Measurements from ENCODE around the gene TRIM10.
A peak's percentile ranks its signal among the peaks of the same experiment; 100 is the strongest.

Gene TRIM10

GRCh38 chr6:30135757-30136156, 25.3 kb downstream of the TRIM10 start, which contains the start of gene TRIM40:
TSS of gene TRIM40 (plus strand) at chr6:30136140. CDS start at chr6:30137037, 897 bp downstream.
- Histone ChIP-seq H3K4me2 (ENCODE audit: low read depth, low read length, poor library complexity, severe bottlenecking) (peak within 1 kb of the TSS; percentile 35), H2AFZ (ENCODE audit: low read length) (no peak within 1 kb of the TSS), H3K36me3 (ENCODE audit: insufficient read depth, low read length) (no peaks in the 10 kb centered on the region), H3F3A (ENCODE audit: low read depth) (no peaks in the 10 kb centered on the region), H3K27me3 (ENCODE audit: insufficient read depth, low read length, poor library complexity, severe bottlenecking) (no peaks in the 10 kb centered on the region), H3K9me3 (ENCODE audit: insufficient read depth, low read depth, low read length) (no peaks in the 10 kb centered on the region), H3K9me2 (replicated peaks; ENCODE audit: low read depth, low read length) (no peaks in the 10 kb centered on the region), H3K9ac (ENCODE audit: low read depth, low read length, poor library complexity, severe bottlenecking) (no peak within 1 kb of the TSS), H3K4me3 (ENCODE audit: low read length, poor library complexity, severe bottlenecking) (no peak within 1 kb of the TSS), H3K79me2 (ENCODE audit: insufficient read depth, low read length) (no peaks in the 10 kb centered on the region), H4K20me1 (ENCODE audit: insufficient read depth, low read length, poor library complexity, severe bottlenecking) (no peaks in the 10 kb centered on the region), H3K4me1 (ENCODE audit: insufficient read depth, low read length, poor library complexity, severe bottlenecking) (peaks cover 19% of the 10 kb centered on the region)
- TF ChIP-seq CTCF (conservative IDR thresholded peaks at IDR 0.05; ENCODE audit: low read length) = no peak
- TF ChIP-seq EZH2phosphoT487 (IDR thresholded peaks at IDR 0.05; ENCODE audit: borderline replicate concordance) = no peak

GRCh38 chr6:30135147-30135546, 25.9 kb downstream of the TRIM10 start:
- no peak overlapping the region for H2AFZ ChIP-seq (ENCODE audit: low read length)
- H3K9me2 ChIP-seq (replicated peaks; ENCODE audit: low read depth, low read length) = no peaks in the 10 kb centered on the region
- H3K79me2 ChIP-seq (ENCODE audit: insufficient read depth, low read length) = no peaks in the 10 kb centered on the region
- H3F3A ChIP-seq (ENCODE audit: low read depth) = no peaks in the 10 kb centered on the region
- H3K36me3 ChIP-seq (ENCODE audit: insufficient read depth, low read length) = no peaks in the 10 kb centered on the region
- H3K9ac ChIP-seq (ENCODE audit: low read depth, low read length, poor library complexity, severe bottlenecking) = no peak overlapping the region
- H3K4me2 ChIP-seq (ENCODE audit: low read depth, low read length, poor library complexity, severe bottlenecking) = no peak overlapping the region
- no peak overlapping the region for H3K4me3 ChIP-seq (ENCODE audit: low read length, poor library complexity, severe bottlenecking)
- no peaks in the 10 kb centered on the region for H3K9me3 ChIP-seq (ENCODE audit: insufficient read depth, low read depth, low read length)
- no peaks in the 10 kb centered on the region for H4K20me1 ChIP-seq (ENCODE audit: insufficient read depth, low read length, poor library complexity, severe bottlenecking)
- H3K27me3 ChIP-seq (ENCODE audit: insufficient read depth, low read length, poor library complexity, severe bottlenecking) = no peaks in the 10 kb centered on the region
- TF ChIP-seq CTCF (conservative IDR thresholded peaks at IDR 0.05; ENCODE audit: low read length) (no peak), EZH2phosphoT487 (IDR thresholded peaks at IDR 0.05; ENCODE audit: borderline replicate concordance) (no peak)
- H3K4me1 ChIP-seq (ENCODE audit: insufficient read depth, low read length, poor library complexity, severe bottlenecking) = peaks cover 25% of the 10 kb centered on the region

GRCh38 chr6:30131947-30132497, 29.0 kb downstream of the TRIM10 start:
- H3K9ac ChIP-seq (ENCODE audit: low read depth, low read length, poor library complexity, severe bottlenecking) = no peak overlapping the region
- no peaks in the 10 kb centered on the region for H3K9me2 ChIP-seq (replicated peaks; ENCODE audit: low read depth, low read length)
- no peak overlapping the region for H2AFZ ChIP-seq (ENCODE audit: low read length)
- no peaks in the 10 kb centered on the region for H4K20me1 ChIP-seq (ENCODE audit: insufficient read depth, low read length, poor library complexity, severe bottlenecking)
- TF ChIP-seq CTCF (conservative IDR thresholded peaks at IDR 0.05; ENCODE audit: low read length) (no peak), EZH2phosphoT487 (IDR thresholded peaks at IDR 0.05; ENCODE audit: borderline replicate concordance) (no peak)
- H3K4me3 ChIP-seq (ENCODE audit: low read length, poor library complexity, severe bottlenecking) = no peak overlapping the region
- H3K4me1 ChIP-seq (ENCODE audit: insufficient read depth, low read length, poor library complexity, severe bottlenecking) = peaks cover 20% of the 10 kb centered on the region
- H3K9me3 ChIP-seq (ENCODE audit: insufficient read depth, low read depth, low read length) = no peaks in the 10 kb centered on the region
- no peaks in the 10 kb centered on the region for H3F3A ChIP-seq (ENCODE audit: low read depth)
- H3K27me3 ChIP-seq (ENCODE audit: insufficient read depth, low read length, poor library complexity, severe bottlenecking) = no peaks in the 10 kb centered on the region
- H3K79me2 ChIP-seq (ENCODE audit: insufficient read depth, low read length) = no peaks in the 10 kb centered on the region
- no peak overlapping the region for H3K4me2 ChIP-seq (ENCODE audit: low read depth, low read length, poor library complexity, severe bottlenecking)
- no peaks in the 10 kb centered on the region for H3K36me3 ChIP-seq (ENCODE audit: insufficient read depth, low read length)
